ENCODE results near the gene ELFN1. TPM values are rescaled to one million over a fixed set of nuclear protein-coding genes. Genes with fewer than 3 reads are reported as not detected.

Gene ELFN1
- total and polyA plus RNA-seq, 9 of the 15 experiments (the other 6 are each of a cell fraction or from before 2014, with no cell fraction given), result 0.04 to 0.64 (median 0.18) TPM; not detected in 2

DNA sequence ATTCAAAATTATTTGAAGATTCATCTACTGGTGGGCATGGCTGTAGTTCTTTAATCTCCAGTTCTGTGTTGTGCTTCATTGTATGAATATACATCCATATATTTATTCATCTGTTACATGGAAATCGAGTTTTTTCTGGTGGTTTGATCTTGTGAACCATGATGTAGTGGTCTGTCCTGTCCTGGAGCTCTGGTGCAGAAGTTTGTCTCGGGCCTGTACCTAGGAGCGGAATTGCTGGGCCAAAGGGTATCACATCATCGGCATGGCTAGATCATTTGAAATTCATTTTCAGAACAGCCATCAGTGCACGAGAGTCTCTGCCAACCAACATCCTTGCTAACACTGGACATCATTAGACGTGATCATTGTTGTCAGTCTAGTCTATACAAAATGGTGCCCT lies 107.0 kb downstream of the ELFN1 start (continued):
- no peak for TF ChIP-seq ATF1 (CRISPR knock-in tag; IDR thresholded peaks at IDR 0.05)
- TF ChIP-seq ATF1 (tag; IDR thresholded peaks at IDR 0.05), result no peak
- TF ChIP-seq EP300 (IDR thresholded peaks at IDR 0.05; ENCODE audit: low read length), result no peak
- no peak for TF ChIP-seq SLC30A9 (CRISPR knock-in tag; IDR thresholded peaks at IDR 0.05)
- TF ChIP-seq MEIS2 (IDR thresholded peaks at IDR 0.05; ENCODE audit: partially characterized antibody), result no peak
- TF ChIP-seq ZNF217 (CRISPR knock-in tag; IDR thresholded peaks at IDR 0.05), result no peak

DNA sequence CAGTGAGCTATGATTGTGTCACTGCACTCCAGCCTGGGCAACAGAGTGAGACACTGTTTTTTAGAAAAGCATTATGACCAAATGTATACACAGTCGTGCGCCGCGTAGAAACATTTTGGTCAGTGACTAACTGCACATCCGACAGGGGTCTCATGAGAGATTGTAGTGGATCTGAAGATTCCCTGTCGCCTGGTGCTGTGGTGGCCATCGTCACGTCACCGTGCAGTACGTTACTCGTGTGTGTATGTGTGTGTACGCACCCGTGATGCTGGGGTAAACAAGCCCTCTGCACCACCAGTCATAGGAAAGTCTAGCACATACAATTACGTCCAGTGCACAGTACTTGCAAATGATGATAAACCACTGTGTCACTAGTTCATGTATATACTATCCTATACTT lies 109.4 kb downstream of the ELFN1 start:
- no peaks in the 10 kb centered on the region for H4K20me1 ChIP-seq (replicated peaks; ENCODE audit: control insufficient read depth, insufficient read depth, low read length)

More for the DNA sequence above, 109.4 kb downstream of the ELFN1 start:
- no peaks in the 10 kb centered on the region for H3K9me1 ChIP-seq (ENCODE audit: control insufficient read depth, insufficient read depth, low read length)
- CTCF ChIA-PET (ENCODE audit: low intra/inter-chr PET ratio), result no interaction called here
- DNase-seq (ENCODE audit: extremely low read depth in 1 of 4, low spot score in 3 of 4) (no peak), ATAC-seq (no peak), FAIRE-seq (no peak)
- no peak overlapping the region for H2AFZ ChIP-seq (ENCODE audit: low read depth, low read length)
- no peak overlapping the region for H3K4me2 ChIP-seq (ENCODE audit: insufficient read depth, low read length)
- H3K79me2 ChIP-seq (ENCODE audit: control insufficient read depth, insufficient read depth, low read length), result no peaks in the 10 kb centered on the region
- 37% methylated on average over 14 of the region's 14 CpGs for WGBS (ENCODE audit: insufficient coverage, low coverage, missing lambda C conversion rate)
- BruUV-seq (replicated peaks), result no TSS peak
- TF ChIP-seq L3MBTL2 (IDR thresholded peaks at IDR 0.05) (no peak), ZC3H4 (CRISPR knock-in tag; IDR thresholded peaks at IDR 0.05; ENCODE audit: borderline replicate concordance) (no peak), NR3C1 (CRISPR knock-in tag; IDR thresholded peaks at IDR 0.05) (no peak), GATAD2A (IDR thresholded peaks at IDR 0.05) (no peak)
- TF ChIP-seq, protein P1, sequence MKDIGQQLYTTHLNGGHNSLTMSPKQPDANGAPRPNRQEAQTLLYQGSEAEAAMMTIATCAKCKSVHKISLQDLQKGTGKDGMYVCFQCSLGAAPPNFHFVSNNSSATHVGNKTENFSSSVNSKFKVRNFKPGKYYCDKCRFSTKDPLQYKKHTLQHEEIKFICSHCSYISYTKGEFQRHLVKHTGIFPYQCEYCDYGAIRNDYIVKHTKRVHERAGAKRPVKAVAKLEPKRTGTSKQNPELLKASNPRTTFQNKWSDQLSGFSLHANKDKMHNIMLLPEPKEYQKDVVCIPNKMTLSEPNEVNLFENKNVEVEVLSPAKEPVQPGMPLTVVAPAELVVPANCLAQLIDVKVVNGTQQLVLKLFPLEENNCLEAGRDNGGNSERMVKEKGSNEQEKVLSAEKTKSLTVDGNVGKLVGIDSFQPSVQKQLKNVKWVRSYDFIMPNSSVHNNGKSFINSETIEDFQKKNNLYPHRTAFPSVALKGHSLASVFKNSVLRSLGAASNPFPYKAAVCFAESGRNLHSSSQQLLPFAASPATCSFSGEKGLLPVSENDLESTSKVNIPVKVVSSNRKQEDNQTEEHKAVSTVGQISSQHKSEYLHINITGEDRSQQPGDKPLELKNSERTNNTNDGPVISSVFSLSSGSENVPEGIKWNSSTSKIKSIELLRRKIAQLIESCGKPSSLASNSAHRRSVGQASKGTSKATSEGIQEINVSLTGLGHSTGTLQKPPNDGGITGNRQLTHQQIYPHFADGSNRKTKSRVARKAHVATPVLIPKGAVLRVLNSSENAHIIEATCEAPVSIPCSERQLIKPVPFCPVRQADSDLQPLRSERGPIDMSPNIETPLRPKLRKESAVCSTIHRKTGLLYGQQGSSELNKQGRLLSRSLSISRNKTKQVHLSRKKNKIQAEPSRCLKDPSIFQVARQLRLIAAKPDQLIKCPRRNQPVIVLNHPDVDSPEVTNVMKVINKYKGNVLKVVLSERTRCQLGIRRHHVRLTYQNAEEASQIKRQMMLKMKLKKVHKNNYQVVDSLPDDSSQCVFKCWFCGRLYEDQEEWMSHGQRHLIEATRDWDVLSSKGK (CRISPR knock-in tag; IDR thresholded peaks at IDR 0.05), result no peak
- TF ChIP-seq, protein P2, sequence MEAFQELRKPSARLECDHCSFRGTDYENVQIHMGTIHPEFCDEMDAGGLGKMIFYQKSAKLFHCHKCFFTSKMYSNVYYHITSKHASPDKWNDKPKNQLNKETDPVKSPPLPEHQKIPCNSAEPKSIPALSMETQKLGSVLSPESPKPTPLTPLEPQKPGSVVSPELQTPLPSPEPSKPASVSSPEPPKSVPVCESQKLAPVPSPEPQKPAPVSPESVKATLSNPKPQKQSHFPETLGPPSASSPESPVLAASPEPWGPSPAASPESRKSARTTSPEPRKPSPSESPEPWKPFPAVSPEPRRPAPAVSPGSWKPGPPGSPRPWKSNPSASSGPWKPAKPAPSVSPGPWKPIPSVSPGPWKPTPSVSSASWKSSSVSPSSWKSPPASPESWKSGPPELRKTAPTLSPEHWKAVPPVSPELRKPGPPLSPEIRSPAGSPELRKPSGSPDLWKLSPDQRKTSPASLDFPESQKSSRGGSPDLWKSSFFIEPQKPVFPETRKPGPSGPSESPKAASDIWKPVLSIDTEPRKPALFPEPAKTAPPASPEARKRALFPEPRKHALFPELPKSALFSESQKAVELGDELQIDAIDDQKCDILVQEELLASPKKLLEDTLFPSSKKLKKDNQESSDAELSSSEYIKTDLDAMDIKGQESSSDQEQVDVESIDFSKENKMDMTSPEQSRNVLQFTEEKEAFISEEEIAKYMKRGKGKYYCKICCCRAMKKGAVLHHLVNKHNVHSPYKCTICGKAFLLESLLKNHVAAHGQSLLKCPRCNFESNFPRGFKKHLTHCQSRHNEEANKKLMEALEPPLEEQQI (IDR thresholded peaks at IDR 0.05), result no peak
- no peaks in the 10 kb centered on the region for H3K36me3 ChIP-seq (ENCODE audit: control insufficient read depth, insufficient read depth, low read length)
- no peak overlapping the region for H3K4me3 ChIP-seq
- no peaks in the 10 kb centered on the region; a peak in 1 of 5 replicates for H3K4me1 ChIP-seq (replicated peaks in 1 of 2; ENCODE audit: control insufficient read depth in 2 of 2, insufficient read depth in 2 of 2, low read length in 2 of 2)
- H3K27me3 ChIP-seq (ENCODE audit: control insufficient read depth in 2 of 2, insufficient read depth in 2 of 2, low read length in 2 of 2), result peaks cover 0 to 7% of the 10 kb centered on the region in 2 experiments; a peak in 1 of 5 replicates
- no peak overlapping the region for H3K27ac ChIP-seq (ENCODE audit: extremely low read depth, low read depth, low read length)
- peaks cover 2% of the 10 kb centered on the region; the same call in 1 of the 2 replicates for H3K9me3 ChIP-seq (replicated peaks; ENCODE audit: control insufficient read depth, insufficient read depth, low read depth, low read length)
- no peak overlapping the region for H3K9ac ChIP-seq (ENCODE audit: insufficient read depth in 1 of 2, low read depth in 2 of 2, low read length in 2 of 2)
- intact Hi-C loops (cut with micrococcal nuclease) (no loop called here), in situ Hi-C loops (cut with MboI) (no loop called here)
- POLR2A ChIA-PET, result no interaction called here
